ENCODE results near the gene PHLPP1. TPM values are rescaled to one million over a fixed set of nuclear protein-coding genes. Genes with fewer than 3 reads are reported as not detected.
A peak's percentile ranks its signal among the peaks of the same experiment; 100 is the strongest.

PHLPP1 gene
- polyA plus RNA-seq, 2 of the 4 experiments (the other 2 are of a cell fraction), result 6.5 to 12.1 TPM

DNA sequence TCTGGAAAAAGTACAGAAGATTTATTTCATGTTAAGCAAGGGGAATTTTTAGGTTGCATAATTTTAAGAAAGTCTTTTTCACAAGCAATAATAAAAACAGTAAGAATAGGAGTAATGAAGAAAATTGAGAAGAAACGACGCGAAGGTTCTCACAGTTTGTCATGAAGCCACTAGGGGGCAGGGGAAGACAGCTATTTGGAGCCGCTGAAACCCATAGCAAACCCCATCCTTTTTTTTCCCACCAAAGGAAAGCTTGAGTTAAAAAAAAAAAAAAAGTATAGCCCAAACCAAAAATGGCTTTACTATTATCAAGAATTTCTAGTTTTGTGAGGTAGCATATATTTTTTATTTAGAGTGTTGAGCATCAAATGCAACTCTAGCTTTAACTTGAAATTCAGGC is 300.9 kb downstream of the PHLPP1 start:
- TF ChIP-seq SMC3 (IDR thresholded peaks at IDR 0.05) (peak; percentile 55; the same call in 2 of the 3 replicates), JUNB (IDR thresholded peaks at IDR 0.05) (no peak), RAD21 (conservative IDR thresholded peaks at IDR 0.05 in 1 of 2, IDR thresholded peaks at IDR 0.05 in 1 of 2) (peak; percentile 76 to 83)
- TF ChIP-seq, protein P1, sequence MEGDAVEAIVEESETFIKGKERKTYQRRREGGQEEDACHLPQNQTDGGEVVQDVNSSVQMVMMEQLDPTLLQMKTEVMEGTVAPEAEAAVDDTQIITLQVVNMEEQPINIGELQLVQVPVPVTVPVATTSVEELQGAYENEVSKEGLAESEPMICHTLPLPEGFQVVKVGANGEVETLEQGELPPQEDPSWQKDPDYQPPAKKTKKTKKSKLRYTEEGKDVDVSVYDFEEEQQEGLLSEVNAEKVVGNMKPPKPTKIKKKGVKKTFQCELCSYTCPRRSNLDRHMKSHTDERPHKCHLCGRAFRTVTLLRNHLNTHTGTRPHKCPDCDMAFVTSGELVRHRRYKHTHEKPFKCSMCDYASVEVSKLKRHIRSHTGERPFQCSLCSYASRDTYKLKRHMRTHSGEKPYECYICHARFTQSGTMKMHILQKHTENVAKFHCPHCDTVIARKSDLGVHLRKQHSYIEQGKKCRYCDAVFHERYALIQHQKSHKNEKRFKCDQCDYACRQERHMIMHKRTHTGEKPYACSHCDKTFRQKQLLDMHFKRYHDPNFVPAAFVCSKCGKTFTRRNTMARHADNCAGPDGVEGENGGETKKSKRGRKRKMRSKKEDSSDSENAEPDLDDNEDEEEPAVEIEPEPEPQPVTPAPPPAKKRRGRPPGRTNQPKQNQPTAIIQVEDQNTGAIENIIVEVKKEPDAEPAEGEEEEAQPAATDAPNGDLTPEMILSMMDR (IDR thresholded peaks at IDR 0.05), result peak; percentile 66
- peak; percentile 36 to 41 for DNase-seq (ENCODE audit: low read depth in 1 of 2, low spot score in 1 of 2)
- H3K27ac ChIP-seq, result no peak overlapping the region
- no peak for FAIRE-seq
- WGBS (ENCODE audit: missing lambda C conversion rate), result 0% methylated on average over 4 of the region's 4 CpGs
- no peaks in the 10 kb centered on the region for H3K4me1 ChIP-seq
- peaks cover 5% of the 10 kb centered on the region; the same call in 1 of the 3 replicates for H3K9me3 ChIP-seq
- no peak overlapping the region for H3K4me3 ChIP-seq
- ChIA-PET POLR2A (no interaction called here), CTCF (interaction anchor here (0.5 to 7.8 kb wide), 30 partner anchors 9 to 486 kb away, joined by 3 to 77 read pairs (median 3); partner anchors contain the start of gene VPS4B)
- no peak overlapping the region for H3K4me2 ChIP-seq
- peak; percentile 47 to 73; a peak in 3 of 6 replicates for ATAC-seq

DNA sequence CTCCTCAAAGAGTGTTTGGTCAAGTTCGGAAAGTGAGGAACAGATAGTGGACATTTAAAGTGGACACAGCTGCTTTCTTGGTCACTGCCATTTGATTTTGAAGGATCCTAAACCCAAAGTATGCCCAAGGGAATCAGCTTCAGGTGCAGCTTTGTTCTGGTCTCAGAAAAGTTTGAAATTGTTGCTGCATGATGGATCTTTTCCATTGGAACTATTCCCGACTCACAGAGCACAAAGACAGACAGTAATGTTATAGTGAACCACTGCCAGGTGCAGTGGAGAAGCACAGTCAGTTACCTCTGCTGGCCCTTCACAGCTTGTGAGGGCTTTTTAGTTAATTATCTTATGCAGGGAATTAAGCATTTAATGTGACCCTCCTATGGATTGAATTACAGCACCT is 301.7 kb downstream of the PHLPP1 start:
- POLR2A ChIA-PET, result no interaction called here
- FAIRE-seq (no peak), ATAC-seq (no peak), DNase-seq (ENCODE audit: low read depth in 1 of 2, low spot score in 1 of 2) (no peak)
- CTCF ChIA-PET, result interaction anchor here (0.6 to 7.8 kb wide), 16 partner anchors 8 to 826 kb away, joined by 3 to 77 read pairs (median 4); no protein-coding TSS in a partner anchor
- Histone ChIP-seq H3K4me2 (no peak overlapping the region), H3K27ac (no peak overlapping the region), H3K4me3 (no peak overlapping the region), H3K4me1 (no peaks in the 10 kb centered on the region), H3K9me3 (peaks cover 5% of the 10 kb centered on the region; the same call in 1 of the 3 replicates)
- TF ChIP-seq ZFP36 (IDR thresholded peaks at IDR 0.05; ENCODE audit: borderline replicate concordance, partially characterized antibody) (no peak), BCL3 (IDR thresholded peaks at IDR 0.05) (no peak), EHMT2 (IDR thresholded peaks at IDR 0.05; ENCODE audit: low read depth) (no peak), MAFK (IDR thresholded peaks at IDR 0.05; ENCODE audit: partially characterized antibody) (no peak), TP53 (CRISPR knock-in tag; IDR thresholded peaks at IDR 0.05) (no peak), ESRRA (IDR thresholded peaks at IDR 0.05; ENCODE audit: borderline replicate concordance, low read length) (no peak), MAZ (IDR thresholded peaks at IDR 0.05; ENCODE audit: borderline replicate concordance, low read depth, low read length) (no peak), ELK1 (IDR thresholded peaks at IDR 0.05; ENCODE audit: low read depth, low read length) (no peak), HEYL (CRISPR knock-in tag; IDR thresholded peaks at IDR 0.05) (no peak), CBX2 (IDR thresholded peaks at IDR 0.05; ENCODE audit: borderline replicate concordance, low read depth) (no peak), NFE2L2 (conservative IDR thresholded peaks at IDR 0.05; ENCODE audit: low read length) (no peak), RFX5 (IDR thresholded peaks at IDR 0.05) (no peak), RARB (CRISPR knock-in tag; IDR thresholded peaks at IDR 0.05) (no peak), ZNF302 (CRISPR knock-in tag; IDR thresholded peaks at IDR 0.05) (no peak), REST (IDR thresholded peaks at IDR 0.05) (no peak), RCOR1 (IDR thresholded peaks at IDR 0.05; ENCODE audit: low read depth, low read length) (no peak), FOXS1 (CRISPR knock-in tag; IDR thresholded peaks at IDR 0.05) (no peak), FOSL2 (IDR thresholded peaks at IDR 0.05) (no peak), FOSL2 (CRISPR knock-in tag; IDR thresholded peaks at IDR 0.05) (no peak), RNF2 (IDR thresholded peaks at IDR 0.05; ENCODE audit: borderline replicate concordance, low read depth) (no peak)
- 9% methylated on average over 2 of the region's 2 CpGs for WGBS (ENCODE audit: missing lambda C conversion rate)
